IPS DF 4.7 (cell line): ENCODE data around the gene DNPEP.
"Not testable (repeated sequence)": the region's sequence is repeated elsewhere in the genome, so short reads cannot be mapped to it uniquely, and the experiment has no call there.

Experiments used
- DNase-seq: peaks from one replicate; pipeline ENCODE4 v3.0.0-alpha.2; 2013; ENCODE audit warnings: low spot score; ENCODE audit errors: extremely low read depth

The DNPEP gene

DNA sequence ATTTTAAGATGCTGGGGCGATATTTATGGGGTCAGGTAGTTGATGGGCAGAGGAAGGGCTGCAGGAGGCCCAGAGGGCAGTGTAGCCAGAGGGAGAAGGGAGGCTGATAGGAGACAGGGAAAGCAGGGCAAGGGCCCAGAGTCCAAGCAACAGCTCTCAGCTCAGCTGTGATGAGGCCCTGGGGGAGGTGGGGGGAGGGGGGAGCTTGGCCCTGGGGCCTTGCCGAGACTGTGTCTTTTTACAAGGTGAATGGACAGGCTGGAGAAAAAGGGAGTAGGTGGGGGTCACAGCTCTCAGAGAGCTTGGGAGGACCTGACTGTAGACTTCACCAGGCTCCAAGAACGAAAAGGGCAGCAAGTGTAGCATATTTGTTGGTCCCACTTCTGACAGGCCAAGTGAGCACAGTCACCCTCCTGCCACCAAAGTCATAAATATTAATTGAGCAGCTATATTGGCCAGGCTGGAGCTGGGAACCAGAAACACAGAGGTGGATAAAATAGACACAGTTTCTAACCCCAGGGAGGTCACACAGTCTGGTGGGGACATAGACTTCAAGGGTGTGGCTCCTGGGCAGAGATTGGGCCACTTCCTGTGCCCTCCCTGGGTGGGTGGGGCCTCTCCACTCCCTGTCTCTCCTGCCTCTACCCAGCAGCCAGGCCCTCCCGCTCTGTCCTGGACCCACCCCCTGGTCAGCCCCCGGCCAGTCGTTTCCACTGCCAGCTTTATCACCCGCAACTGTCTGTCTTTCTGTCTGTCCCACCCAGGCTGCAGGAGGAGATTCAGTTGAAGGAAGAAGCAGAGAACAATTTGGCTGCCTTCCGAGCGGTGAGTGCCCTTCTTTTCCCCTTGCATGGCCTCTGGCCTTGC lies 31.9 kb upstream of the DNPEP start:
- DNase-seq = no peak

DNA sequence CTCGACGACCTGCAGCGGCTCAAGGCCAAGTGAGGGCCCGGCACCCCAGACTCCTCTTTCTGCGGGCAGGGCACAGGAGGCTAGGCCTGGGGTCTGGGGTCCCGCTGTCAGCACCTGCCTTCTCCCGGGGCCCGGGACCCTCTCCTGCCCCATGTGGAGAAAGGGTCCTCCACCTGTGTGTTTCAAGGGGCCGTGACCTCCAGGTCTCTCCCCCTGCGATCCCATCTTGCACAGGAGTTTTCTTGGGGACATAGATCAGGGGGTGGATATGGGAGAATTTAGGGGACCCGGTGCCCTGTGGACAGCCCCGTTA lies 31.3 kb upstream of the DNPEP start:
- DNase-seq = no peak

DNA sequence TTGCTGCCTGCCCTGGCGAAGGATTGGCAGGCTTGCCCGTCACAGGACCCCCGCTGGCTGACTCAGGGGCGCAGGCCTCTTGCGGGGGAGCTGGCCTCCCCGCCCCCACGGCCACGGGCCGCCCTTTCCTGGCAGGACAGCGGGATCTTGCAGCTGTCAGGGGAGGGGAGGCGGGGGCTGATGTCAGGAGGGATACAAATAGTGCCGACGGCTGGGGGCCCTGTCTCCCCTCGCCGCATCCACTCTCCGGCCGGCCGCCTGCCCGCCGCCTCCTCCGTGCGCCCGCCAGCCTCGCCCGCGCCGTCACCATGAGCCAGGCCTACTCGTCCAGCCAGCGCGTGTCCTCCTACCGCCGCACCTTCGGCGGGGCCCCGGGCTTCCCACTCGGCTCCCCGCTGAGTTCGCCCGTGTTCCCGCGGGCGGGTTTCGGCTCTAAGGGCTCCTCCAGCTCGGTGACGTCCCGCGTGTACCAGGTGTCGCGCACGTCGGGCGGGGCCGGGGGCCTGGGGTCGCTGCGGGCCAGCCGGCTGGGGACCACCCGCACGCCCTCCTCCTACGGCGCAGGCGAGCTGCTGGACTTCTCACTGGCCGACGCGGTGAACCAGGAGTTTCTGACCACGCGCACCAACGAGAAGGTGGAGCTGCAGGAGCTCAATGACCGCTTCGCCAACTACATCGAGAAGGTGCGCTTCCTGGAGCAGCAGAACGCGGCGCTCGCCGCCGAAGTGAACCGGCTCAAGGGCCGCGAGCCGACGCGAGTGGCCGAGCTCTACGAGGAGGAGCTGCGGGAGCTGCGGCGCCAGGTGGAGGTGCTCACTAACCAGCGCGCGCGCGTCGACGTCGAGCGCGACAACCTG lies 30.7 kb upstream of the DNPEP start, which contains the start of gene DES:
TSS of gene DES (plus strand) at position 223 of the 857 bp plus-strand sequence. CDS start at position 309, 86 bp downstream.
- DNase-seq = no peak

DNA sequence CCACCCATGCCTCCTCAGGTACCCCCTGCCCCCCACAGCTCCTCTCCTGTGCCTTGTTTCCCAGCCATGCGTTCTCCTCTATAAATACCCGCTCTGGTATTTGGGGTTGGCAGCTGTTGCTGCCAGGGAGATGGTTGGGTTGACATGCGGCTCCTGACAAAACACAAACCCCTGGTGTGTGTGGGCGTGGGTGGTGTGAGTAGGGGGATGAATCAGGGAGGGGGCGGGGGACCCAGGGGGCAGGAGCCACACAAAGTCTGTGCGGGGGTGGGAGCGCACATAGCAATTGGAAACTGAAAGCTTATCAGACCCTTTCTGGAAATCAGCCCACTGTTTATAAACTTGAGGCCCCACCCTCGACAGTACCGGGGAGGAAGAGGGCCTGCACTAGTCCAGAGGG lies 29.7 kb upstream of the DNPEP start:
- no peak for DNase-seq

DNA sequence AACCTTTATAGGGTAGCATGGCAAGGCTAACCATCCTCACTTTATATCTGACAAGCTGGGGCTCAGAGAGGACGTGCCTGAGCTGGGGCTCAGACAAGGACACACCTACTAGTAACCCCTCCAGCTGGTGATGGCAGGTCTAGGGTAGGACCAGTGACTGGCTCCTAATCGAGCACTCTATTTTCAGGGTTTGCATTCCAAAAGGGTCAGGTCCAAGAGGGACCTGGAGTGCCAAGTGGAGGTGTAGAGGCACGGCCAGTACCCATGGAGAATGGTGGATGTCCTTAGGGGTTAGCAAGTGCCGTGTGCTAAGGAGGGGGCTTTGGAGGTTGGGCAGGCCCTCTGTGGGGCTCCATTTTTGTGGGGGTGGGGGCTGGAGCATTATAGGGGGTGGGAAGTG lies 29.2 kb upstream of the DNPEP start:
- no peak for DNase-seq

DNA sequence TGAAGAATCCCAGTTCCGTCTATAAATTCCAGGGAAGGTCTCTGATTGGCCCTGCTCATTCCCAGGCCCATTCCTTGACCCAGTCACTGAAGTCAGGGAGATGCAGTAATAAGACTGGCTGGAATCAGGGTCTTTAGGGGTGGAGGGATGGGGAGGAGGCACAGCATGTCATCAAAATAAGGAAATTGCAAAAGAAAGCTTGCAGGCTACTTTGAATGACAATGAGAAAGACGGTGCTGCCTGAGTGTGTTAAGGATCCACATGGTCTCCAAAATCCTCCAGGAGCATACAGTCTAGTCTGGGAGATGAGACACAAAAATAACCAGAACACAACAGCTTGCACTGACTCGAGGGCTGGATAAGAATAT lies 28.5 kb upstream of the DNPEP start:
- peak; percentile 38 for DNase-seq

DNA sequence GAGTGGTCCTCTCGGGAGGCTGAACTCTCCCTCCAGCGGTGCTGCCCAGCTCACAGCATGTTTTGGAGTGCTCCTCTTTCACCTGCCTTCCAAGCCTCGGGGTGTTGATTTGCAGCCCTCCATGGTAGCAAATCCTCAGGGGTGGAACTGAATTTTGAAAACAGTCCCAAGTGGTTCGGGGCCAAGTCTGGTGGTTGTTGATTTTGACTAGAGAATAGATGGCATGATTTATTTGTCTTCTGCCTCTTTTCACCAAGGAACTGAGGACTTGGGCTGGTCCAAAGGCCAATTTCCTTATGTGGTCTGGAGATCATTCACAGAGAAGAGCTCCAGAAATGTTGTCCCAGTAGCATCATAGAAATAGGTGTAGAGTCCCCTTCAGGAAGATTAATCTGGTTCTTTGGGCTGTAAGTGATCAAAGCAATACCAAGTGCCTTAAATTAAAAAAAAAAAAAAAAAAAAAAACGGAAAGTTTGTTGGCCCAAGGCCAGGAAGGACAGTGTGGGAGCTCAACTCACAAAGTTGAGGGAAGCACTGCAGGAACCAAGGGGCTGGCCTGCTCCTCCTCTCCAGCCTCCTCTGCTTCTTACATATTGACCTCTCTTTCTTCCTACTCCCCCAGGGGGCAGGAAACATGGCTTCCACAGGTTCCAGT lies 28.0 kb upstream of the DNPEP start:
- DNase-seq = no peak

DNA sequence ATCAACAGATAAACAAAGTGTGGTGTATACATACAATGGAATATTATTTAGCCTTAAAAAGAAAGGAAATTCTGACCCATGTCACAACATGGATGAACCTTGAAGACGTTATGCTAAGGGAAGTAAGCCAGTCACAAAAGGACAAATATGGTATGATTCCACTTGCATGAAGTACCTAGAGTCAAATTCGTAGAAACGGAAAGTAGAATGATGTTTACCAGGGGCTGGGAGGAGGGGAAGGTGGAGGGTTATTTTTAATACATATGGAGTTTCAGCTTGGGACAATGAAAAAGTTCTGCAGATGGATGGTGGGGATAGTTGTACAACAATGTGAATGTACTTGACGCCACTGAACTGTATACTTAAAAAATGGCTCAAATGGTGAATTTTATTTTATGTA lies 27.1 kb upstream of the DNPEP start:
- no peak for DNase-seq

DNA sequence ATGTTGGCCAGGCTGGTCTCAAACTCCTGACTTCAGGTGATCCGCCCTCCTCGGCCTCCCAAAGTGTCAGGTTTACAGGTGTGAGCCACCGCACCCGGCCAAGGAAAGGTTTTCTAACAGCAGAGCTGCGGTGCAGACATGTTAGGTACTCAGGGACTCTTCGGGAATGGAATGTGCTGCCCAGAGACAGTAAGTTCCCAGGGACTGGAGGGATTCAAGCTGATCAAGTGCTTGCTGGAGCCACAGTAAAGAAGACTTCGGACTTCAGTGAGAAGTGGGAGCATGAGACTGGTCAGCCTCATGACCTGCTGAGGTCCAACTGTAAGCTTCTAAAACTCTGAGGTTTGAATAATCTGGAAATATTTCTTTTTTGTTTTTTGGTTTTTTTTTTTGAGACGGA lies 22.7 kb upstream of the DNPEP start:
- no peak for DNase-seq

DNA sequence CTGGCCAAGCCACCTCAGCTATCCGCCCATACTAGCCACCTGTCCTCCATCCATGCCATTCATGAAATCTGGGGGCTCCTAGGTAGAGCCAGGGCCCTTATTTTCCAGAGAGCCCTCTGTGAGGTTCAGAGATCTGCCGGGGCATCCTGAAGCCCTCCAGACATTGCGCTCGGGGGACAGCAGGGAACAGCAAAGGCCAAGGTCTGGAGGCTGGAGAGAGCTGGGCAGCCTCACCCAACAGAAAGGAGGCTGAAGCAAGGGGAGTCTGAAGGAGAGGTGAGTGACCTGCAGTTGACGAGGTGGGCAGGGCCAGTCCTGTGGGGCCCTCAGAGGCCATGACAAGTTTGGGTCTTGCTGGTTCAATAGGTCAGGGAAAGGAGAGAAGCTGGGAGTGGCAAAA lies 21.9 kb upstream of the DNPEP start:
- no peak for DNase-seq

DNA sequence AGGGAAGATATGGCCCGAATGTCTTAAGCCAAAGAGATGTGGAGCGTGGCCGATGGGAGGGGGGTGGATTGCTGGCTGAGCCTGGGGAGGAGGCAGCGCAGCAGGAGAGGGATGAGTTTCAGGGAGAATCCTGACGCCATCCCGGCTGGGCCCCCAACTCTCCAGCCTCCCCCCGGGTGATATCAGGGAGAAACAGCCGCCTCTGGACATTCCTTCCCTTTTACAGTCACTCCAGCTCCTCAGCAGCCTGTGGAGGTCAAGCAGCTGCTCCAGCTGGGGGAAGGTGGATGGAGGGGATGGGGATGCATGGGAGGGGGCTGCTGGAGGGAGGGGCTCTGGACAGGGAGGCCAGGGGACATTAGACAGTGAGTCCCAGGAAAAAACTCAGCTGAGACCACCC lies 20.9 kb upstream of the DNPEP start:
- DNase-seq = no peak

DNA sequence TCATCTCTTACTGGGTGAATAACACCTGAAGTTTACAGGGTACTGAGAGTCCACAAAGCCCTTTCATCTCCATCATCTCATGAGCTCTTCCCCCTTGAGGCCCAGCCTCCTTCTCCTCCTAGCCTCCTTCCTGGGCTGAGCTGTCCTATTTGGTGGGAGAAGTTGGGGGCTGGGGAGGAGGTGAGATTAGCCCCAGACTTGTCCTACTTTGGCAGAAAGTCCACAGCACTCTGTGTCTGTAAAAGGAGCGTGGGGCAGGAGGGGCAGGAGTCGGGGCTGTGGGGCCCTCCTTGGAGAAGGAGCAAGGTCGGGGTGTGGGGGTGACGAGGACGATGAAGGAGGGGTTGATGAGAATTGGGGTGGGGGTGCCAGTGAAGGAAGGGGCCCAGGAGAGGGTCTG lies 20.5 kb upstream of the DNPEP start:
- no peak for DNase-seq

DNA sequence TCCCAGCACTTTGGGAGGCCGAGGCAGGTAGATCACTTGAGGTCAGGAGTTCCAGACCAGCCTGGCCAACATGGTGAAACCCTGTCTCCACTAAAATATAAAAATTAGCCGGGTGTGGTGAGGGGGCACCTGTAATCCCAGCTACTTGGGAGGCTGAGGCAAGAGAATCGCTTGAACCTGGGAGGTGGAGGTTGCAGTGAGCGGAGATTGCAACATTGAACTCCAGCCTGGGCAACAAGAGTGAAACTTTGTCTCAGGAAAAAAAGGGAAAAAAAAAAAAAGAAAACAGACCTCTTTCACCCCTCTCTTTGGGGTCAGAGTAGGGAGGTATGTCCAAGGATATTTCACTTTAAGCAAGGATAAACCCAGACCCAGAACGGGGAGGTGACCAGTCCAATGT lies 19.6 kb upstream of the DNPEP start:
- DNase-seq = not testable (repeated sequence)

DNA sequence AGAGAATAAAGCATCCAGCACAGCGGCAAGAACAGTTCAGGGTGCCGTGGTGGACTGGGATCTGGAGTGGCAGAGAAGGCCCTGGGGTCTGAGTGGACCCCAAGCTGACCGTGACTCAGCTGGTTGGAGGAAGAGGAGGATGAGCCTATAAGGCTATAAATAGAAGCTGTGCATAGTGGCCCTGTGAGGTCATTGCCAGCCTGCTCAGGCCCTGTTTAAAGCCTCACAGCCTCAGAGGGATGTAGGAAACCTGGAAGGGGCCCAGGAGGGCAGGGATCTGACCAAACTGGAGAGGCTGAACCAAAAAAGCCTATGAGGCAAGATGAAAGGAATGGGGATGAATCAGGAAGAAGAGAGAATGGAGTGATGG lies 19.1 kb upstream of the DNPEP start:
- DNase-seq = no peak

DNA sequence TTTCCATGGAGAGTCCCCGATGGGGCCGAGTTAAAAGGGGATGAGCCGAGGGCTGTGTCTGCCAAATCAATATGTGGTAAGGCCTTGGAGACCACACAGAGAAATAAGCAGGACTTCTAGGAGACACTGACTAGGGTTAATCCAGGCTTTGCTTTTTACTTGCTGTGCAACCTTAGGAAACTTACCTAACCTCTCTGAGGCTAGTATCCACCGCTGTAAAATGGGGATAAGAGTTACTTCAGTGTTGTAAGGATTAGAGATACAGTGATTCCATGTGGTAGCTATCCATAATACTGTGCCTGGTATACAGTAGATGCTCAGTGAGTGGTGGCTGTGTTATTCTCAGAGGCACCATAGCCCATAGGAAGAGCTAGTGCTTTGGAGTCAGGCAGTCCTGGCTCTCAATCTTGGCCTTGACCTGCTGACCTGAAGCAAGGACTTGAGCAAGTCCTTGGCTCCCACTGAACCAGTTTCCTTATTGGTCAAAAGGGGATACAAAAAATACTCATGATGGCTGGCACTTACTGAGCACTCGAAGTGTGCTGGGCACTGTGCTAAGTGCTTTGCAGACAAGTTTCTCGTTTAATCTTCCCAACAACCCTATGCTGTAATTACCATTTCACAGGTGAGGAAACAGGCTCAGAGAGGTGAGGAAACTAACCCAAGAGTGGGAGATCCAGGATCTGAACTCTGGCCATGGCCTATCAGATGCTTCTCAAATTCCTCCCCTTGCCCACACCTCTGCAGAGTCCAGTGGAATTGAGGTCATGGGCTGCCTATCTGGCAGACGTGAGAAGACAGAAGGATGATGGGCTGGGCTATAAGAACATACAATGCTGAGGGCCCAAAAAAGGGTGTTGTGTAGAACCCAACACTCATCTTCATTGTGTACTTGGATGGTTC lies 18.5 kb upstream of the DNPEP start:
- DNase-seq = no peak

DNA sequence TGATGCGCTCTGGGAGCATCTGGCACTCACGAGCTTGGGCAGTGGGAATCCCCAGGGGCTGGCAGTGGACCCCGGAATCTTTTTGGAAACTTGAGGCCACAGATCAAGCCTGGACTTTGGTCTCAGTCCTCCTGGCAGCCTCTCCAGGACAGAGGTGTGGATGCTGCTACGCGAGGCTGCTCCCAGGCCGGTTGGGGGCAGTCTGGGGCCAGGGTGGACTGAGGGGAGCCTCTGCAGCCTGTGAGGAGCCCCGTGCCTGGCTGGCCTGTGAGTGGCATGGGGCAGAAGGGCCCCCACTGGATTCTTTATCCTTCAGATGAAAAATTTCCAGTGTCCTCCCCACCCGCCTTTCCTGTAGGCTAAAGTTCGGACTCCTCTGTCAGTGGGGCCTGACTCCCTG lies 17.7 kb upstream of the DNPEP start:
- no peak for DNase-seq

DNA sequence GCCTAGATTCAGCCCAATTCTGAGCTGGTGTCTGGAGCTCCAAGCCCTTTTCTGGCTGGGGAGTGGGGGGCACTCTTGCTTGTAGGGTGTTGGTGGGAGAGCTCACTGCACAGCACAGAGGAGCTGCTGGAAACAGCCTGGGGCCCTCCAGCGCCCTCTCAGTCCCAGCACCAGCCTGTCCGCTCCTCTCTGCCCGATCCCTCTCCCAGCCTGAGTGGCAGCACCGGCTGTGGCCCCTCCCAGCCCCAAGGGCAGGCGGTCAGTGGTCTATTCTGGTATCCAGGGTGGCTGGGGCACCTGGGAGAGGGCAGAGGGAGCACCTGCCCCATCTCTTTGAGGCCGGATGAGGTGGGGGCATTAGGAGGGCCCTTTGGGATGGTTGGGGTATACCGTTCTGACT lies 17.2 kb upstream of the DNPEP start:
- no peak for DNase-seq

DNA sequence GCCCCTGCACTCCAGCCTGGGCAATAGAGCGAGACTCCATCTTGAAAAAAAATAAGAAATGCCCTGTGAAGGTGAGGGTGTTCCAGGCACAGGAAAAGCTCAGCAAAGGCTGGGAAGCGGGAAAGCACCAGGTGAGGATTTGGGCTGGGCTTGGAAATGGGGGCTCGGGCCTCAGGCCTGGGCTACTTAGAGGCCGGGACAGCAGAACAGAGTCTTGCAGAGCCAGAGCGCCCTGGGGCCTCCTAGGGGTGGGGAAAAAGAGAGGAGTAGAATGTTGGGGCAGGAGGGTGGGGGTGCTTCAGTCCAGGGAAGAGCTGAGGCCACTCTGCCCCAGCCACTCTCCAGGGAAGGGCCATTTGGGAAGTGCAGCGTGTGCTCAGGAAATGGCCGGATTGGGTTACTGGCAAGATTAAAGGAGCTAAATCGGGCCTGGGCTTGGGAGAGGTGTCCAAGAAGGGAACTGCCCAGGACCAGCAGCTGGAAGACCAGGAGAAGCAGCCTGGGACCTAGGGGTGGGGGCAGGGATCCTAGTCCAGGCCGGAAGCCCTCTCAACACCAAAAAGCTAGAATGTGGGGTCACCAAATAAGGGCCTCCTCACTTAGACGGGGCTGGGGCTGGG lies 16.7 kb upstream of the DNPEP start:
- no peak for DNase-seq

DNA sequence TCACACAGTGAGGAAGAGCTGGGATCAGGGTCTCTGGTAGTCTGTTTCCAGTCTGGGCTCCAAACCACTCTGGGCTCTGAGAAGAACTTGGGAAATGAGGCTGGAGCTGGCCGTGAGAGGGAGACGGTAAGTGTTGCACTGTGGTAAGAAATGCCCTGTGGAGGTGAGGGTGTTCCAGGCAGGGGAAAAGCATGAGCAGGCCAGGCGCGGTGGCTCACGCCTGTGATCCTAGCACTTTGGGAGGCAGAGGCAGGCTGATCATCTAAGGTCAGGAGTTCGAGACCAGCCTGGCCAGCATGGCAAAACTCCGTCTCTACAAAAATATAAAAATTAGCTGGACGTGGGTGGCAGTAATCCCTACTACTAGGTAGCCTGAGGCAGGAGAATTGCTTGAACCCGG lies 16.1 kb upstream of the DNPEP start:
- DNase-seq = no peak

DNA sequence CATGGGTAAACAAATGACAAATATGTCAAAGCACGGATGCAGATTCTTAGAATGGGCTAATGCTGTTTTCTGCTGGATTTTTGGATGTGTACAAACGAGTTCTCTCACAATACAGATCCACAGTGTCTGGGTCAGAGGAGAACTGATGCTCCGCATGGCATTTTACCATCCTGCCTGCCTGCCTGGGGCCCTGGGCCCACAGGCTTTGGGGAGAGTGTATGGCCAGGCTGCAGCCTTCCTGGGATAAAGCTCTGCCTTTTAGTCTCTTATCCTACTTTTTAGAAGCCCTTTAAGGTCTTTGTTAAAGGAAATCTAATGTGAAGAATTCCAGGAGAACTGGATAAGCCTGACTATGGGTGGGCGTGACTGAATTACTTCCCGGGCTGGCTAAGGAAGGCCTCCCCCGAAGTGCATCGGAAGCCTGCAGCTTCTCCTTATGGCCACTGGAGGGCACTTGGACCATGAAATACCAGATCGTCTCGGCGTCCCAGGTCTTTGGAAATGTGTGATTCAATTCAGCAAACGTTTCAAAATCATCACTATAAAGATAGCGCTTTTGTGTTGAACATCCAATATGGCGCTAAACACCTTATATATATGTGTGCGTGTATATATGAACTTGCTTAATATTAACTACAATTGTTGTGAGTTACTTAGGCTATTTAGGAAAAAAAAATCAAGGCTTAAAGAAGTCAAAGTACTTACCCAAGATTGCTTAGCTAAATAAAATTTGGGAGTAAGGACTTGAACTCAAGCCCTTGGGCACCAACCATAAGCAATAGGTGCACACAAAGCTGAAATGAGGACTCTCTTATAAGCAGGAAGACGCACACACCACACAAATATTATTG lies 15.2 kb upstream of the DNPEP start:
- DNase-seq = no peak
